A549 (cell line): ENCODE data around the gene SRSF4. TPM values are rescaled to one million over a fixed set of nuclear protein-coding genes. Genes with fewer than 3 reads are reported as not detected.

Source experiments
- ATAC-seq, 2 experiments: fragments of 200-7000 bp in 1 of 2; fragments of >200 bp in 1 of 2; cut with Nextera tagmentation in 1 of 2; cut with Tn5 transposase in 1 of 2; 3 replicates each; pipeline versions ENCODE4 v1.8.0 to v1.9.1; 2018 to 2020; ENCODE audit warnings: mild to moderate bottlenecking in 1 of 2, moderate library complexity in 1 of 2
- CTCF ChIA-PET: fragments of 300-600 bp; sonication (Branson Sonifier 250); formaldehyde crosslinking; extraction: SDS; loops from one replicate; lab custom pipeline; 2021; ENCODE audit warnings: antibody characterized with exemption, inconsistent platforms; lab: Yijun Ruan, JAX
- POLR2A ChIA-PET: fragments of 350-600 bp; formaldehyde crosslinking; extraction: SDS; loops from one replicate; lab custom pipeline; 2021; ENCODE audit warnings: antibody characterized with exemption, inconsistent platforms; lab: Yijun Ruan, JAX
- DNase-seq, 2 experiments: peaks; one replicate each; pipeline versions ENCODE4 v3.0.0 to v3.0.0-alpha.2; 2011 to 2016; ENCODE audit warnings: low read depth in 1 of 2, low spot score in 1 of 2
- FAIRE-seq: peaks from 2 replicates; lab custom pipeline; 2011; peaks lifted over from hg19 to GRCh38; lab: Jason Lieb, UNC
- H3K27ac ChIP-seq, 2 experiments: fragments of >200 bp; sonication (Bioruptor Twin); formaldehyde crosslinking; 3 replicates each; pipeline ENCODE4 v1.5.1; 2016 to 2017
- H3K4me1 ChIP-seq: fragments of >200 bp; sonication (Bioruptor Twin); formaldehyde crosslinking; 3 replicates; pipeline ENCODE4 v1.6.1; 2016
- H3K4me2 ChIP-seq: fragments of >200 bp; sonication (Bioruptor Twin); formaldehyde crosslinking; 3 replicates; pipeline ENCODE4 v1.6.1; 2016
- H3K4me3 ChIP-seq: fragments of >200 bp; sonication (Bioruptor Twin); formaldehyde crosslinking; 3 replicates; pipeline ENCODE4 v1.5.1; 2016
- H3K9me3 ChIP-seq: fragments of >200 bp; sonication (Bioruptor Twin); formaldehyde crosslinking; 3 replicates; pipeline ENCODE4 v1.6.1; 2016
- CBX8 ChIP-seq: fragments of 200-600 bp; sonication (generic); IDR thresholded peaks from 2 replicates; pipeline ENCODE4 v1.6.1; 2016
- CHD4 ChIP-seq: fragments of 200-600 bp; sonication (generic); IDR thresholded peaks from 2 replicates; pipeline ENCODE4 v1.6.1; 2016; ENCODE audit warnings: antibody characterized with exemption, mild to moderate bottlenecking, borderline replicate concordance
- E2F6 ChIP-seq: IDR thresholded peaks from 2 replicates; pipeline ENCODE4 v1.6.1; 2012; ENCODE audit warnings: low read depth, borderline replicate concordance
- EP300 ChIP-seq, 2 experiments: fragments of >200 bp; sonication (Bioruptor Twin); formaldehyde crosslinking; IDR thresholded peaks; 2 replicates in 1 of 2; 3 replicates in 1 of 2; pipeline ENCODE4 v1.6.1; 2016 to 2017
- ESRRA ChIP-seq: fragments of 150-350 bp; IDR thresholded peaks from 2 replicates; pipeline ENCODE4 v1.6.1; 2014; ENCODE audit warnings: mild to moderate bottlenecking, low read length, borderline replicate concordance
- FOSL2 ChIP-seq, 2 experiments: fragments of 450-650 bp in 1 of 2; fragments of >200 bp in 1 of 2; sonication (Bioruptor Twin) in 1 of 2; formaldehyde crosslinking; IDR thresholded peaks; 2 replicates each; pipeline versions ENCODE4 v1.5.0 to v1.6.1; 2016 to 2020; ENCODE audit warnings: mild to moderate bottlenecking in 1 of 2, moderate library complexity in 1 of 2
- FOXS1 ChIP-seq: fragments of 250-450 bp; sonication (Bioruptor Pico); IDR thresholded peaks from 2 replicates; pipeline ENCODE4 v1.5.0; 2020; ENCODE audit warnings: mild to moderate bottlenecking, moderate library complexity
- HOXB13 ChIP-seq: fragments of 250-450 bp; sonication (Bioruptor Pico); IDR thresholded peaks from 2 replicates; pipeline ENCODE4 v1.5.0; 2020; ENCODE audit warnings: low read depth, mild to moderate bottlenecking, moderate library complexity
- HOXB5 ChIP-seq: fragments of 250-450 bp; sonication (Bioruptor Pico); IDR thresholded peaks from 2 replicates; pipeline ENCODE4 v1.5.0; 2020; ENCODE audit warnings: mild to moderate bottlenecking, moderate library complexity
- JUN ChIP-seq, 2 experiments: fragments of >200 bp; sonication (Bioruptor Twin); formaldehyde crosslinking; IDR thresholded peaks; 2 replicates in 1 of 2; 3 replicates in 1 of 2; pipeline ENCODE4 v1.6.1; 2016 to 2017
- JUNB ChIP-seq: fragments of >200 bp; sonication (Bioruptor Twin); formaldehyde crosslinking; IDR thresholded peaks from 2 replicates; pipeline ENCODE4 v1.6.1; 2016
- MAFK ChIP-seq: fragments of 450-650 bp; IDR thresholded peaks from 2 replicates; pipeline ENCODE4 v1.6.1; 2014; ENCODE audit not compliant: partially characterized antibody
- MAX ChIP-seq: IDR thresholded peaks from 2 replicates; pipeline ENCODE4 v1.6.1; 2012
- NPAS2 ChIP-seq: fragments of 250-450 bp; sonication (Bioruptor Pico); IDR thresholded peaks from 2 replicates; pipeline ENCODE4 v1.8.0; 2022; ENCODE audit warnings: mild to moderate bottlenecking, moderate library complexity, borderline replicate concordance
- PBX3 ChIP-seq: IDR thresholded peaks from 2 replicates; pipeline ENCODE4 v1.6.1; 2012
- POLR2AphosphoS2 ChIP-seq: conservative IDR thresholded peaks from 2 replicates; pipeline ENCODE4 v1.6.1; 2012; ENCODE audit warnings: low read length, improper control_type of control experiment, inconsistent platforms
- RARB ChIP-seq: fragments of 250-450 bp; sonication (Bioruptor Pico); IDR thresholded peaks from 2 replicates; pipeline ENCODE4 v1.8.0; 2021; ENCODE audit warnings: mild to moderate bottlenecking, moderate library complexity
- RFX5 ChIP-seq: fragments of 450-650 bp; IDR thresholded peaks from 2 replicates; pipeline ENCODE4 v1.7.1; 2014; ENCODE audit warnings: antibody characterized with exemption, mild to moderate bottlenecking, moderate library complexity
- RNF2 ChIP-seq: fragments of 200-600 bp; sonication (generic); IDR thresholded peaks from 2 replicates; pipeline ENCODE4 v1.6.1; 2016; ENCODE audit warnings: low read depth, mild to moderate bottlenecking, antibody characterized with exemption, moderate library complexity, borderline replicate concordance
- SREBF2 ChIP-seq: fragments of 450-650 bp; IDR thresholded peaks from 2 replicates; pipeline ENCODE4 v1.6.1; 2014; ENCODE audit warnings: mild to moderate bottlenecking, moderate library complexity
- TP53 ChIP-seq: fragments of 250-450 bp; sonication (Bioruptor Pico); IDR thresholded peaks from 2 replicates; pipeline ENCODE4 v1.5.0; 2021; ENCODE audit warnings: mild to moderate bottlenecking, moderate library complexity
- USF2 ChIP-seq: fragments of 450-650 bp; IDR thresholded peaks from 2 replicates; pipeline ENCODE4 v1.6.1; 2014; ENCODE audit warnings: antibody characterized with exemption
- ZNF302 ChIP-seq: fragments of 250-450 bp; sonication (Bioruptor Pico); IDR thresholded peaks from 2 replicates; pipeline ENCODE4 v1.9.0; 2021; ENCODE audit warnings: inconsistent platforms, mild to moderate bottlenecking, moderate library complexity
- ZSCAN20 ChIP-seq: fragments of 250-450 bp; sonication (Bioruptor Pico); IDR thresholded peaks from 2 replicates; pipeline ENCODE4 v1.8.0; 2022; ENCODE audit warnings: mild to moderate bottlenecking, moderate library complexity
- WGBS: methylation state at CpG from one replicate; pipeline ENCODE4 v1.1.6; 2017; ENCODE audit errors: missing lambda C conversion rate; 5-methylcytosine and 5-hydroxymethylcytosine counted together
- polyA plus RNA-seq, 4 experiments: library from polyadenylated mRNA; depleted of rRNA in 3 of 4; stranded (reverse); fragments of >200 nt; fragmentation: RNase III in 1 of 4; extraction: RNeasy Plus Mini Kit Qiagen cat#74134 plus additional on column Dnase treatment in 1 of 4; gene quantifications; 2 replicates in 3 of 4; 3 replicates in 1 of 4; pipeline ENCODE4 v1.2.3, GENCODE V29; 2011 to 2017

The SRSF4 gene
- polyA plus RNA-seq, 2 of the 4 experiments (the other 2 are of a cell fraction), result 45.6 to 64.5 TPM

- FAIRE-seq, result no peak
- no peak for ATAC-seq
- peak overlapping the region; percentile 86 for H3K4me3 ChIP-seq
- DNase-seq, result no peak
- no peaks in the 10 kb centered on the region for H3K9me3 ChIP-seq
- H3K27ac ChIP-seq, result peak overlapping the region in 1 of 2 experiments; percentile 59; a peak in 2 of 6 replicates
- POLR2A ChIA-PET, result no interaction called here
- WGBS, result 68% methylated on average over 4 of the region's 4 CpGs
- CTCF ChIA-PET, result interaction anchor here (0.8 to 3.1 kb wide), 3 partner anchors 8 to 23 kb away, joined by 3 to 17 read pairs (median 3); no protein-coding TSS in a partner anchor
- peaks cover 13% of the 10 kb centered on the region for H3K4me1 ChIP-seq
- H3K4me2 ChIP-seq, result peak overlapping the region; percentile 85
- TF ChIP-seq RFX5 (no peak), RARB (CRISPR knock-in tag) (no peak), EP300 (IDR thresholded peaks at IDR 0.05) (no peak), FOXS1 (CRISPR knock-in tag) (no peak), ZNF302 (CRISPR knock-in tag) (no peak), CBX8 (no peak), E2F6 (no peak), POLR2AphosphoS2 (no peak)
Measured at GRCh38 chr1:29179641-29180184, 2.0 kb downstream of the SRSF4 start.

- H3K27ac ChIP-seq, result no peak overlapping the region
Measured at GRCh38 chr1:29177022-29177705, 4.5 kb downstream of the SRSF4 start.

GRCh38 chr1:29176576-29176975 lies 5.1 kb downstream of the SRSF4 start:
- WGBS, result 80% methylated on average over 4 of the region's 4 CpGs
- no peak overlapping the region for H3K4me2 ChIP-seq
- FAIRE-seq, result no peak
- no peak for DNase-seq
- TF ChIP-seq MAFK (no peak), POLR2AphosphoS2 (no peak), RARB (CRISPR knock-in tag) (no peak), FOSL2 (IDR thresholded peaks at IDR 0.05) (no peak), FOSL2 (CRISPR knock-in tag; IDR thresholded peaks at IDR 0.05) (no peak), RFX5 (no peak), MAX (no peak), PBX3 (no peak), HOXB5 (CRISPR knock-in tag) (no peak), TP53 (CRISPR knock-in tag) (no peak)
- ChIA-PET POLR2A (no interaction called here), CTCF (no interaction called here)
- peaks cover 13% of the 10 kb centered on the region; the same call in 2 of the 3 replicates for H3K4me1 ChIP-seq
- no peak overlapping the region for H3K4me3 ChIP-seq
- H3K27ac ChIP-seq, result no peak overlapping the region
- no peak for ATAC-seq
- no peaks in the 10 kb centered on the region for H3K9me3 ChIP-seq

More at GRCh38 chr1:29177022-29177705, 4.5 kb downstream of the SRSF4 start:
- POLR2A ChIA-PET, result no interaction called here
- CTCF ChIA-PET, result no interaction called here
- Histone ChIP-seq H3K4me2 (no peak overlapping the region), H3K4me3 (no peak overlapping the region), H3K4me1 (peaks cover 13% of the 10 kb centered on the region), H3K9me3 (no peaks in the 10 kb centered on the region)
- TF ChIP-seq FOSL2 (IDR thresholded peaks at IDR 0.05) (no peak), FOSL2 (CRISPR knock-in tag; IDR thresholded peaks at IDR 0.05) (no peak), JUN (IDR thresholded peaks at IDR 0.05) (no peak), JUNB (no peak), HOXB13 (CRISPR knock-in tag) (no peak), ESRRA (no peak), CHD4 (no peak), POLR2AphosphoS2 (no peak), ZSCAN20 (no peak), RARB (CRISPR knock-in tag) (no peak), SREBF2 (no peak), USF2 (no peak), NPAS2 (CRISPR knock-in tag) (no peak), EP300 (IDR thresholded peaks at IDR 0.05) (no peak), RNF2 (no peak)
- FAIRE-seq, result no peak
- 90% methylated on average over 12 of the region's 12 CpGs for WGBS
- DNase-seq, result no peak
- ATAC-seq, result no peak
